Glutamatergic neuron (in vitro differentiated cells): ENCODE results near the gene ZNF530. TPM values are rescaled to one million over a fixed set of nuclear protein-coding genes. Genes with fewer than 3 reads are reported as not detected.

Source experiments
- DNase-seq: peaks from one replicate; pipeline ENCODE4 v3.0.0; 2022
- H3K27ac Mint-ChIP-seq: one replicate; pipeline ENCODE4 v1.8.0; 2020; ENCODE audit warnings: mild to moderate bottlenecking, mixed read lengths, inconsistent platforms; ENCODE audit not compliant: unreplicated experiment
- H3K27me3 Mint-ChIP-seq: one replicate; pipeline ENCODE4 v1.8.0; 2020; ENCODE audit warnings: mild to moderate bottlenecking, moderate library complexity, mixed read lengths, inconsistent platforms; ENCODE audit not compliant: unreplicated experiment
- H3K36me3 Mint-ChIP-seq: one replicate; pipeline ENCODE4 v1.8.0; 2020; ENCODE audit warnings: mild to moderate bottlenecking, mixed read lengths, inconsistent platforms; ENCODE audit not compliant: unreplicated experiment
- H3K4me1 Mint-ChIP-seq: one replicate; pipeline ENCODE4 v1.8.0; 2020; ENCODE audit warnings: mild to moderate bottlenecking, low read depth, mixed read lengths, inconsistent platforms; ENCODE audit not compliant: unreplicated experiment
- H3K4me3 Mint-ChIP-seq: one replicate; pipeline ENCODE4 v1.8.0; 2020; ENCODE audit warnings: mild to moderate bottlenecking, mixed read lengths, inconsistent platforms; ENCODE audit not compliant: unreplicated experiment
- H3K9me3 Mint-ChIP-seq: one replicate; pipeline ENCODE4 v1.8.0; 2020; ENCODE audit warnings: mild to moderate bottlenecking, moderate library complexity, mixed read lengths, inconsistent platforms; ENCODE audit not compliant: unreplicated experiment
- CTCF ChIP-seq: fragments of 200-600 bp; sonication (generic); IDR thresholded peaks from one replicate; pipeline ENCODE4 v1.5.0; 2021; ENCODE audit not compliant: partially characterized antibody, unreplicated experiment
- total RNA-seq: library from RNA; stranded (reverse); fragmentation: NEBNext Ultra II Directional; extraction: Animal tissue kit (Norgen Biotek cat#: 25700); gene quantifications from one replicate; pipeline ENCODE4 v1.2.1, GENCODE V29; 2021; ENCODE audit not compliant: unreplicated experiment

The ZNF530 gene
- total RNA-seq, 1 donor from 2014 or later = 4.6 TPM

- peak; percentile 94 for DNase-seq
- Mint-ChIP-seq H3K4me3 (peak within 1 kb of the TSS; percentile 98), H3K27me3 (peaks cover 6% of the 10 kb centered on the region), H3K9me3 (peaks cover 37% of the 10 kb centered on the region), H3K4me1 (peaks cover 11% of the 10 kb centered on the region), H3K36me3 (peaks cover 42% of the 10 kb centered on the region), H3K27ac (peak within 1 kb of the TSS; percentile 92)
- TF ChIP-seq CTCF = no peak
Measured at GRCh38 chr19:57613941-57614743, 14.5 kb downstream of the ZNF530 start, which contains the start of gene ZNF134. TSS of gene ZNF134 (plus strand) at chr19:57614242. CDS start at chr19:57619469, 5,227 bp downstream.

GRCh38 chr19:57615346-57615745 is 15.7 kb downstream of the ZNF530 start:
- H3K4me1 Mint-ChIP-seq = peaks cover 10% of the 10 kb centered on the region
- H3K27ac Mint-ChIP-seq = peak overlapping the region; percentile 92
- H3K36me3 Mint-ChIP-seq = peaks cover 54% of the 10 kb centered on the region
- peaks cover 48% of the 10 kb centered on the region for H3K9me3 Mint-ChIP-seq
- no peak for DNase-seq
- H3K27me3 Mint-ChIP-seq = peaks cover 6% of the 10 kb centered on the region
- H3K4me3 Mint-ChIP-seq = peak overlapping the region; percentile 98
- no peak for TF ChIP-seq CTCF

GRCh38 chr19:57620673-57621348 is 21.1 kb downstream of the ZNF530 start:
- DNase-seq = no peak
- H3K27me3 Mint-ChIP-seq = peaks cover 2% of the 10 kb centered on the region
- no peak for TF ChIP-seq CTCF
- H3K9me3 Mint-ChIP-seq = peaks cover 58% of the 10 kb centered on the region
- peaks cover 82% of the 10 kb centered on the region for H3K36me3 Mint-ChIP-seq
- H3K4me3 Mint-ChIP-seq = no peak overlapping the region
- H3K4me1 Mint-ChIP-seq = no peaks in the 10 kb centered on the region
- H3K27ac Mint-ChIP-seq = no peak overlapping the region

- H3K9me3 Mint-ChIP-seq = peaks cover 43% of the 10 kb centered on the region
- TF ChIP-seq CTCF = no peak
- no peak overlapping the region for H3K27ac Mint-ChIP-seq
- no peak for DNase-seq
- H3K4me3 Mint-ChIP-seq = no peak overlapping the region
- peaks cover 2% of the 10 kb centered on the region for H3K27me3 Mint-ChIP-seq
- H3K36me3 Mint-ChIP-seq = peaks cover 66% of the 10 kb centered on the region
- H3K4me1 Mint-ChIP-seq = no peaks in the 10 kb centered on the region
Measured at GRCh38 chr19:57623091-57623490, 23.4 kb downstream of the ZNF530 start.
